NCI-H345 treated with DMSO at 0.1 percent for 48 hours (cell line): ENCODE data around the gene MAT1A.
"Not testable (repeated sequence)": the region's sequence is repeated elsewhere in the genome, so short reads cannot be mapped to it uniquely, and the experiment has no call there.

Experiments used
- DNase-seq: peaks from one replicate; lab custom pipeline; 2025; ENCODE audit not compliant: unreplicated experiment; lab: John Stamatoyannopoulos, UW

Gene MAT1A

DNA sequence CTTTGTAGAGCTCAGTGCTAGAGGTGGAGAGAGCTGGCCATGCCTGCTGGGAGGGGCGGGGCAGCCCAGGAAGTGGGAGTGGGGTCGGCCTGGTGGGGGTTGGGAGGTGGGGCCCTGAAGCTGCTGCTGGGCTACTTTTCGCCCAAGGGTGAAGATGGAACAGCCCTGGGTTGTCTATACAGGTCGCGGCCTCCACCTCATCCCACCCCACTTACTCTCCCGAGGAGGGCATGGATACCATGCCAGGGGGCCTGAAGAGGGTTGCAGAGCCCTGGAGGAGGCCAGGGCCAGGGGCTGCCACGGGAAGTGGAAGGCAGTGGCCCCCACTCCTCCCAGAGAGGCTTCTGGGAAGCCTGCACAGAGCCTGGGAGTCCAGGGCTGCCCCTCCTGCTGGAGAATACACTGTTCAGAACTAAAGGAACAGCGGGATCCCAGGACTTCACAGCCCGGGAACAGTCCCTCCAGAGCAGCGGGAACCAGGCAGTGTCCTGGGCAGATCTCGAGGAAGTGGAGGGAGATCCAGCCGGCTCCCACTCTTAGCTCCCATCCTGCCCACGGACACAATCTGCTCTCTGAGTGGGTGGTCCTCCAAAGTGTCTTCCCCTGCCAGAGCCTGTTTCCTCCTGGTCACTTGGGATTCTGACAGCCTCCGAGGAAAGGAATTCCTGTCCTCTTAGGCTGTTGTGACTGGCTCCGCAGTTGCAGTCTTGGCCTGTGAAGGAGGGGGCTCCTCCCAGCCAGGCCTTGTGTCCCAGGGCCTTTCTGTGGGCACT lies 23.5 kb downstream of the MAT1A start:
- DNase-seq: no peak

DNA sequence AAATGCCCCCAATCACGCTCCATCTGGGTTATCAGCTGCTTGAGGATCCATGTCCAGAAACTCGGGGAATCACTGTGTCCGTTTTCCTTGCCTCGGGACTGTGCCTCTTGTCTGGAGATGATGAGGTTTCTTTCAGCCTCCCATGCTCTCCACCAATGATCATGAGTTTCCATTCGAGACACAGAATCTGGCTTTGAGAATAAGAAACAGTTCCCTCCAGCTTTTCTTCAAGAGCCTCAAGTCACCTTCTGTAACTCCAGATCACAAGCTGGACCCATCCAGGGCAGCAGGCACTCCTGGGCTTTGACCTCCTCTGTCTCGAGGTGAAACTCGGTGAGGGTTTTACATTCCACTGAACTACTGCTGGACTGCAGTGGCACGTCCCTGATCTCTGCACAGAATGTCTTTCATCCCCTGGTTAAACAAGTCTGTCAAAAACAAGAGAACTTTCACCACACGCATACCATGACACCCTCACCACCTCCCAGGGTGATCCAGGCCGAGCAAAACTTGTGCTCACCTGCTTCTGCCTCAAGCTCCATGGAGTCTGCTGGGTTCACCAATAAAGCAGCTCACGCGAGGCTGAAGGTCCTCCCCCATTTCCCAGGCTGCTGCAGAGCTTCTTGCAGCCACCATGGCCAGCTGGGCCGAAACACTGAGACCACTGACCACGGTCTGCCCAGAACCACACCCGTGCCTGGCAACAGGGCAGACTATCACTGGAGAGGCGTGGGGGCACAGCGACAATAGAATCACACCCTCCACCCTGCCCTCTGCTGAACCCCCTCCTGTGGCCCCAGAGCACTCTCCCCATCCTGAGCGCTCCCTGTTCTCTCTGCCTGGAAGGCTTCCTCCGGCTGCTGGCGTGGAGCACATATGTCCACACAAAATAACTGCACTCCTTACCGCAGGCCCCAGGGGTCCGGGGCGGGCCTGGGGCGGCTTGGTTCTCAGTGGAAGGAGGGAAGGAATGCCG lies 25.1 kb downstream of the MAT1A start:
- DNase-seq: no peak

DNA sequence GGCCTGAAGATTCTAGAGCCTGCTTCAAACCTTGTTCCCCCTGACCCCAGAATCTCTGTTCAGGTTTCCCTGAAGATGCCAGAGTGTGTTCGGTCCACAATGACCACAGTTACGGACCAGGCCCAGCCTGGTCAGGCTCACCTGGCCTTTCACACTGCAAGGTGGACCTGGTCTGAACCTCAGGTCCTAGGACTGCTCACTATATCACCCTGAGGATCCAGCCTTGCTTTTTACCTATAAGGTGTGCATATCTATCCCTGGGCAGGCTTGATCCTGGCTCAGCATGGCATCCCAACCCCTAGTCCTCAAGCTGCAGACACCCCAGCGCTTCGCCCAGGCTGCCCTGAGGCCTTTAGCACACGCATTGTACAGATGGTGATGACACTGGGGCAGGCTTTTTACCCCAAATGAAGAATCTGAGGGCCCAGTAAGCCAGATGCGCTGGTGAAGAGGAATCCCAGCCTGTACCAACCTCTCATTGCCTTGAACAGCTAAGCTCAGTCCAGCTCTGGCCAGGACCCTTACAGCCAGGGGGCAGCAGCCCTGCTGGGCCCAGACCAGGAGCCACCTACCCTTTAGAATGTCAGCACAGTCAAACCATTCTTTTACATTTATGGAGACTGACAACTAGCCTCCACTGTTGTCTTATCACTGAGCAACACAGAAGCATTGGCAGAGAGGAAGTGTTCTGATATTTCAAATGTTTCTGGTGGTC lies 28.0 kb downstream of the MAT1A start:
- no peak for DNase-seq

DNA sequence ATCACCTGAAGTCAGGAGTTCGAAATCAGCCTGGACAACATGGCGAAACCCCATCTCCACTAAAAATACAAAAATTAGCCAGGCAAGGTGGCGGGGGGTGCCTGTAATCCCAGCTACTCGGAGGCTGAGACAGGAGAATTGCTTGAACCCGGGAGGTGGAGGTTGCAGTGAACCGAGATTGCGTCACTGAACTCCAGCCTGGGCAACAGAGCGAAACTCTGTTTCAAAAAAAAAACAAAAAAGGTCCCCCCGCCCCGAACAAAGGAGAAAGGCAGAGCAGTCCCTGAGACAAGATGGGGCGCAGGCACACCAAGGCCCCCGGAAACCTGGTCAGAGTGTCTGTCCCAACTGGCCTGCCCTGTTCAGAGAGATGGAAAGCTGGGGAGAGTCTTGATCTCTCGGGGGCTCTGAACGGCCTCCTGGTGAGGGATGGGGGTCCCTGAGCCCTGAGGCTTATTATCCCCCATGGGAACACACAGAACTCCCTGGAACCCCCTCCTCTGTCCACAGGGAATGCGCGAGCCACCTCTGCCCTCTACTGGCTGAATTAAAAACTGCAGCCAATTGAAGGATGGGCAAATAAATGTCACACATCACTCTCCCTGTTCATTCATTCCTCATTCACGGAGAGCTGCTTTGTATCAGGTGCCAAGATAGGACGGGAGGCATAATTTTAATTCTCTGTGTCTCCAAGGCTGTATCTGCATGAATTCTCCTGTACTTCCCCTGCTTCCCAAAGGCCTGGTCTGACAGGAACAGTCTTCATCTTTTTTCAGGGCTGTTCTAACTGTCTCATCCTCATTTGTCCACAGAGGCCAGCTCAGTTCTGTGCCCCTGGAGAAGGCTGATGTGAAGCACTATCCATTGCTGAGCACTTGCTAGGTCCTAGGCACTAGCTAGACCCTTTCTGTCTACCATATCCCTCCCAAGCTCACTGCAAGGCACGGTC lies 28.9 kb downstream of the MAT1A start:
- no peak for DNase-seq

DNA sequence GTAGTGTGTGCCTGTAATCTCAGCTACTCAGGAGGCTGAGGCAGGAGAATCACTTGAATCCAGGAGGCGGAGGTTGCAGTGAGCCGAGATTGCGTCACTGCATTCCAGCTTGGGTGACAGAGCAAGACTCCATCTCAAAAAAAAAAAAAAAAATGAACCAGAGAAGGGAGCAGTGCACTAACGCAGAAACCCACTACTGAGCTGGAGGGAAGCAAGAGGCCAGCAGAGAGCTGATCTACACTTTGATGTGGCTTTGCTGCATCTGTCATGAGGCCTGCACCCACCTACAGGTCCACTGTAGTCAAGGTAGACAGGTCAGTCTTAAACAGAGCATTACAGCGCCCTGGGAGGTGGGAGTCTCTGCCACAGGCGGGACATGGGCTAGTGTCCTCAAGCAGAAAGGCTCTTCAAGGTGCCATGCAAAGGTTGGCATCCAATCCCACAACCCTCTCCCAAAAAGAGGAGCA lies 30.0 kb downstream of the MAT1A start:
- no peak for DNase-seq

DNA sequence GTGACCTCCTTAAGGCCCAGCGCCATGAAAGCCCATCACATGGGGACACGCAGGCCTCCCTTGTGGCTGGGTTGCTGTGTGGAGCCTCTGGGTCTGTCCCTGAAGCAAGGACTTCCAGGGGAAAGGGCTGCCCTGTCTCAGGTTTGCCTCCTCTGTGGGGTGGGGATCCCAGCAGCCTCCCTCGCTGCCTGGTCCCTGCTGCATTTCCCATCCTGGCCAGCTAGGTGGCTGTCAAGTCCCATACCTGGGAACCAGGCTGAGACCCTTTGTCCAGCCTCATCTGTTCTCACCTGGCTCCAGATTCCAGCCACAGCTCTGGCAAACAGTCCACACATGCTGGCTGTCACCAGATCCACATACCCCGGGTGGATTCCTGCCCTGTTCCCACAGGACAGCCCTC lies 32.7 kb downstream of the MAT1A start:
- not testable (repeated sequence) for DNase-seq

DNA sequence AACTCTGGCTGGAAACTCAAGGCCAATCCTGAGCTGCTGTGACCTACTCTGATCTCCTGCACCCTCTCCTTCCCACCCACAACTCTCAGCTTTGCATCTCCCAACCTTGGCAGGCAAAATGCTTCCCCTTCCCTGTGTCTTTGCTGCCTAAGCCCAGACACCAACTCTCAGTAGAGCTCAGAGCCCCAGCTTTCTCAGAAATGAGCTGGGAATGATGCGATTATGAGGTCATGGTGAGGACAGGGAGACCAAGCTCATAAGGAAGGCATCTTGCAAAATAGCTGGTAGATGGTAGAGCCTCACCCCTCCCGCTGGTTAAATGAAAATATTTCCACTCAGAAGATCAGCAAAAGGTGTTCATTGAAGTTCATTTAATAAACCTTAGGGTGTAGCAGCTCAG lies 34.7 kb downstream of the MAT1A start:
- DNase-seq: not testable (repeated sequence)

DNA sequence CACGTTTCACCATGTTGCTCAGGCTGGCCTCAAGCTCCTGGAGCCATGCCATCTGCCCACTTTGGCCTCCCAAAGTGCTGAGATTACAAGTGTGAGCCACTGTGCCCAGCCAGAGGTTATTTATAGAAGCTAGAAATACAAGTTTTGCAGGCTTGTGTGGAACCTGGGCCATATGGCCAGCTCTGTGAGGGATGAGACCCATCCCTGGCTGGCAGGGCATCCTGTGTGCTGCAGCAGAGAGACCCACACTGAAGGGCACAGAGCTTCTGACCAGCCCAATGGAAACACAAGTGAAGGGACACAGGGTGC lies 35.5 kb downstream of the MAT1A start:
- not testable (repeated sequence) for DNase-seq

DNA sequence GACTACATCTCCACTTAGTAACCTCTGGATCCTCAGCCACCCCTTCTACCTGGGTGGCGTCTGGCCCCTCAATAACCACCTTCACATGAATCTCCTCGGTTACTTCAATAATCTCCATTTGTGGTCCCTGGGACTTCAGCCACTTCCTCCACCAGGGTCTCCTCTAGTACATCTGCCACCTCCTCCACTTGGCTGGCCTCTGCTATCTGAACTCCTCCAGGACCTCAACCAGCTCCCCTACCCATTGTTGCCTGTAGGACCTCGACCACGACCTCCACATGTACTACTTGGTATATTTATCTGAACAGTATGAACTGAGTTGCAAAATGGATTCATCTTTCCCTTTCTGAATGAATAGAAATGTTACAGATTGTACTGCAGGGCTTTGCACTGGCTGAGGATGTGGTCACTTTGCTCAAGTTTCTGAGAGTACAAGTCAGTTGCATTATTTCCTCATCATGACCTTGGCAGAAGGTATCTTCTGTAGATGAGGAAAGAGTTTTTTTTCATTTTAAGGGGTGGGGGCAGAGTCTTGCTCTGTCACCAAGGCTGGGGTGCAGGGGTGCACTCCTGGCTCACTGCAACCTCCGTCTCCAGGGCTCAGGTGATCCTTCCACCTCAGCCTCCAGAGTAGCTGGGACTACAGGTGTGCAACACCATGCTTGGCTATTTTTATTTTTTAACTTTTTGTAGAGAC lies 36.0 kb downstream of the MAT1A start:
- DNase-seq: no peak

DNA sequence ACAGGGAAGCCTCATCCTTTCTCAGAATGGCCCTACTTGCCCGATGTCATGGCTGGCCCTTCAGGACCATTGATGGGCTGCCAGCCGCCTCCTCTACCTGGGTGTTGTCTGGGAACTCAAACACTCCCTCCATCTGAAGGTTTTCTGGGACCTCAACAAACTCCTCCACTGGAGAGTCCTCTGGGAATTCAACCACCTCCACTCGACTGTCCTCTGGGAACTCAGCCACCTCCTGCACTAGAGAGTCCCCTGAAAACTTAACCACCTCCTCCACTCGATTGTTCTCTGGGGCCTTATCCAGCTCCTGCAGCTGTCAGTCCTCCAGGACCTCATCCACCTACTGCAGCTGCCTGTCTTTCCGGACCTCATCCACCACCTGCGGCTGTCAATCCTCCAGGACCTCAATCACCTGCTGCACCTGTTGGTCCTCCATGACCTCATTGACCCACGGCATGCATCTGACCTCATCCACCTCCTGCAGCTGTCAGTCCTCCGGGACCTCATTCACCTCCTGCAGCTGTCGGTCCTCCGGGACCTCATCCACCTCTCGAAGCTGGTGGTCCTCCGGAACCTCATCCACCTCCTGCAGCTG lies 37.1 kb downstream of the MAT1A start:
- no peak for DNase-seq

DNA sequence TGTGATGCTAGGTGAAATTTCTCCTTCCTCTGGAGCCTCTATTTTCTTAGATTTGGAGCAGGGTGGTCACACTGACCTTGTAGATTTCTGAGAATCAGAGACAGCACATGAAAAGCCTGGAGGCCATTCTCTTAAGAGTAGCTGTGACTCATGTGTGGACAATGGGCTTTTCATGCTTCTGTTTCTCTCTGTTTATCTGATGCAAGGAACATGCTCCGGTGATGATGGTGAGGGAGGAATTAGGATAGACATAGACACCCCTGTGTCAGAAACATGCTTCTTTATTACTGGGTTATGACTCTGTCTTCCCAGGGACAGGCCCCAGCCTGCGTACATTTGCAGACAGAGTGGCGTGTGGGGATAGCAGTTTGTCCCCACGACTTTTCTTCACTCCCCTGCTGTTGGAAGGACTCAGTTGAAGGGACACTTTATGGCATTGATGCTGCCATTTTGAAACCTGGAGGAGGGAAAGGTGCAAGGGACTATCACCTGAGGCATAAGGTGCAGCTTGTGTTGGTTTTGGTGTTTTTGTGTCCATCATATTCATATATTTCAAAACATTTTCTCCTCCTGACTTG lies 37.7 kb downstream of the MAT1A start:
- not testable (repeated sequence) for DNase-seq

DNA sequence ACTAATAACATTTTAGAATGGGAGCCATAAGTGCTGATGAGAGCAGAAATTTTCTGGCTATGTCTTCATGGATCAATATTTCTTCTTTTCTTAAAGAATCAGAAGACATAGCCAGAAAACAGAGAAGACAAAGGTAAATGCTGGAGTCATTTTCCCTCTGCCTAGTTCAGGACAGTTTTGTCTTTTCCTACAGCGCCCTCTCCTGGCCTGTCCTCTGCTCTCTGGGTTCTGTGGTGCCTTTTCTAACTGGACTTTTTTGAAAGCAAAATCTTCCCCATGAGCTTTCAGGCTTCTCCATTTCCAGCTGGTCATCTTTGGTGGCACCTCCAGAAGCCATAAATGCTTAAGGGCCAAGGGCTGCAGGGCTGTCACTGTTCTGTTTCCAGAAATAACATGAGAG lies 39.1 kb downstream of the MAT1A start:
- not testable (repeated sequence) for DNase-seq

DNA sequence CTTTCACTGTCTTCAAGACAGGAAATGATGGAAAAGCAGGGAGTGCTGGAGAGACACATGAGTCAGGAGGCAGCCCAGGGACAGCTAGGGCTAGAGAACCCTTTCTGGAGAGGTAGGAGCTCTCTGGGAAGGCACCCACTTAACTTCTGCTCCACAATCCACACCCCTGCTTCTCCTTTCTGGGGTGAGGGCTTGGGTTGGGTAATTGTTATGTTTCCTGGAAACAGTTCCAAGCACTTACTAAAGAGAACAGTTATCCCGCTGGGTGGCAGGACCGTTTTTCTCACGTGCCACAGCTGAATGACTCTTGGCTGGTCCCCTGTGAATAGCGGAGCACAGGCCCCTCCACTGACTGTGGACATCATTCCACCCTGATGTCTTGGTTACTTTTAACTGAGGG lies 39.6 kb downstream of the MAT1A start:
- DNase-seq: not testable (repeated sequence)

DNA sequence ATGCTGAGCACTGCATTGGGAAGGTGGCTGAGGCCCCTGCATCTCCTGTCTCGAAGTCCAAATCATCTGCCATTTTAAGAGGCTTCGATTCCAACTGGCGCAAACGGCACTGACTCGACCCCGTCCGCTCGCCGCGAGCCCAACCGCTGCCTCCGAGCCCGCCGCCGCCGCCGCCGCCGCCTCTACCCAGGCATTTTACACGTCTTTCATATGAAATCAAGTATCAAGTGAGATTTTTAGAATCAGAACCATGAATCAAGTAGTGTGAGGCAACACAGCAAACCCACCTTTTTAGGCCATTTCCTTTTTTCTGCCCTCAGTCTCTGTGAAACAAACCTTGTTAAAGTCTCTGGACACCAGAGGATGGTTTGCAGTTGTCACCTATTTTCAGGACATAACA lies 41.8 kb downstream of the MAT1A start:
- not testable (repeated sequence) for DNase-seq

DNA sequence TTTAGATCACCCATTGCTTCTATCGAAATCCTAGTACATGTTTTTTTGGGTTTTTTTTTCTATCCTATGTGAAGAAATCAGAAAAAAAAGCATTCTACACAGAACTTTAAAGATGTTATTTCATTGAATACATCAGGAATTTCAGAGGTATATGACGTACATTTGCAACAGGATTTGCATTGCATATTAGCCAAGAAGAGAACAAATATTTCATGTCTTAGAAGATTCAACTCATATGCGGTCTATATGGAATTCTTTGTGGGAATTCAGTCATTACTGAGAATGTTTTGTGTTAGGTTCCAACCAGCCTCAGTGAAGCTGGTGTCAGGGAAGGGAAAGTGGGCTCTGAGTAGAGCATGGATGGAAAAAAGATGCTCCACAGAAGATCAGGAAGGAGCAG lies 45.1 kb downstream of the MAT1A start:
- DNase-seq: not testable (repeated sequence)

DNA sequence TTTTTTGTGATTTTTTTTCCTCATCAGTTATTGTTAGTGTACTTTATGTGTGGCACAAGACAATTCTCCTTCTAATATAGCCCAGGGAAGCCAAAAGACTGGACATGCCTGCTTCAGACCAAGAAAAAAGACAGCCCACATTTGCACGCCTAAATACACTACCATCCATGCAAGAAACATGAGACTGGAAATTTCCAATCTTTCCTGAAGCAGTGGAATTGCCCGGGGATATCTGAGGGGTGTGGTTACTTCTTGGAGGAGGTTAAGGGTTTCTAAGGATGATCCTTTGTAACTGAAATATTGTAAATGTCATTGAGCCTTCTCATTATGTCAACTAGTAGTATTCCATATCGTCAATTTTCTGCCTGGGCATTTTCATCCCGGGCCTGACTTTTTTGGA lies 47.1 kb downstream of the MAT1A start:
- not testable (repeated sequence) for DNase-seq

DNA sequence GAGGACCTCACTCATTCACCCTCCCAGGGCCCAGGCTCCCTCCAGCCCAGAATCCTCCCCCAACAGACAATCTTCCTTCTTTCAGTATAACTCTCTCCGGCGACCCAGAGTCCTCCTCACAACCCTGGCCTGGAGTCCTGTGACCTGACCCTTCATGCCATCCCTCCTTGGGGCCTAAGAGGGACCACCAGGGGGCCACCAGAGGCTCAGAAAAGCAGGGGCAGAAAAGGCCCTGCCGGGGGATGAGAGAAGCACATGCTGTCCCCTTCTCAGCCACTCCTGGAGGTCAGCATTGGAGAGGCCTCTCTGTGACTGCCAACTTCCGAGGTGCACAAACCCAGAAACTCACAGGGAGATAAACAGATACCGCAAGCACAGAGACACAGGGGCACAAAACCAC lies 53.0 kb downstream of the MAT1A start:
- not testable (repeated sequence) for DNase-seq

DNA sequence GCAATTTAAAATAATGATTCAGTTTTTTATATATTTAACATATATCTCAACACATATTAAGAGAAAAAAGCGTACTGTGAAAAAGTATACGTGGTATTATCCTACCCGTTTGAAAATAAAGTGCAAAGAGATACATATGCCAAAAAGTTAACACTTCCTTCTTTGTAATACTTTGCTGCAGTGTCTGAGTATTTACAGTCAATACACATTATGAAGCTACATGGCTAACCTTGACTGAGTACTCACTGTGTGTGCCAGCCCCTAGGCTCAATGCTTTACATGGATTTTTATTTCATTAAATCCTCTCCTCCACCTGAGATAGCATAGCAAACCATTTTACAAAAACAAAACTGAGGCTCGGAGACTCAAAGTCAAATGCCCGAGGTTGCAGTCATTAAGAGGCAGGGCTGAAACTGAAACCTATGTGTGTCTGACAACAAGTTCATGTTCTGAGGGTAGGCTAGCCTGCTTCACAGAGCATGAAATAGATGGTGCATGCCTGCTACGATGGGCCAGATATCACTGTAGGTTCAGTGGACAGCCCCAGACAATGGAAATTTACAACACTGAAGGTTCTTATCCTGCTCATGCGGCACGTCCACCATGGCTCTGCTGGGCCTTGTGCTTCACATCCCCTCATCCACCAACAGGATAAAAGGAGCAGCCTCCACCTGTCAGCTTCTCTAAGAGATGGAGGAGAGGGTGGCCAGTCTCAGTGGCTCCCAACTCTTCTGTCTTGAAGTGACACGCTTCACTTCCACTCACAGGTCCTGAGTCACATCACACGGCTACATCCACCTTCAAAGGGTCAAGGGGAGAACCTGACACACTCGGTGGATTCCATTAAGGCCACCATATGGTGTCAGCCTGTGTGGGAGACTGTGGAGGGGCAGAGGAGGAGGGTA lies 54.9 kb downstream of the MAT1A start:
- DNase-seq: not testable (repeated sequence)
